NCI-H2227 (cell line): ENCODE data around the gene RCN2.

ENCODE experiments used
- DNase-seq: peaks from one replicate; lab custom pipeline; 2025; ENCODE audit not compliant: unreplicated experiment; lab: John Stamatoyannopoulos, UW

The RCN2 gene

GRCh38 chr15:76973906-76974305 is 42.4 kb downstream of the RCN2 start:
- no peak for DNase-seq

GRCh38 chr15:76974456-76975036 is 43.0 kb downstream of the RCN2 start:
- DNase-seq: no peak

- no peak for DNase-seq
These were observed 44.6 kb downstream of the RCN2 start for GRCh38 chr15:76976141-76976540.

GRCh38 chr15:76976572-76977270 is 45.2 kb downstream of the RCN2 start:
- no peak for DNase-seq

- DNase-seq: no peak
These were observed 47.2 kb downstream of the RCN2 start for GRCh38 chr15:76978522-76979330.

GRCh38 chr15:76979331-76979925 is 47.9 kb downstream of the RCN2 start:
- DNase-seq: no peak

- no peak for DNase-seq
These were observed 48.5 kb downstream of the RCN2 start for GRCh38 chr15:76979996-76980520.

GRCh38 chr15:76982356-76982755 is 50.8 kb downstream of the RCN2 start:
- DNase-seq: no peak

GRCh38 chr15:76982756-76983155 is 51.2 kb downstream of the RCN2 start:
- DNase-seq: no peak

- no peak for DNase-seq
These were observed 52.2 kb downstream of the RCN2 start for GRCh38 chr15:76983590-76984375.

GRCh38 chr15:76986743-76987142 is 55.2 kb downstream of the RCN2 start:
- DNase-seq: no peak

GRCh38 chr15:76987276-76987675 is 55.7 kb downstream of the RCN2 start:
- DNase-seq: no peak

GRCh38 chr15:76987896-76988860 is 56.6 kb downstream of the RCN2 start:
- no peak for DNase-seq

GRCh38 chr15:76988867-76989780 is 57.6 kb downstream of the RCN2 start:
- no peak for DNase-seq

- DNase-seq: no peak
These were observed 59.5 kb downstream of the RCN2 start for GRCh38 chr15:76991048-76991447.

- DNase-seq: no peak
These were observed 60.4 kb downstream of the RCN2 start for GRCh38 chr15:76991741-76992645.

- DNase-seq: no peak
These were observed 61.7 kb downstream of the RCN2 start for GRCh38 chr15:76993114-76993725.
